HG03025 (cell line): ENCODE results near the gene DNAJA1.
"Not testable (repeated sequence)": the region's sequence is repeated elsewhere in the genome, so short reads cannot be mapped to it uniquely, and the experiment has no call there.

Source experiments
- ATAC-seq: cut with Tn5 transposase; IDR thresholded peaks from one replicate; pipeline ENCODE4 v1.9.1; 2021; ENCODE audit warnings: mild to moderate bottlenecking, moderate library complexity; ENCODE audit not compliant: unreplicated experiment, low FRiP score

Gene DNAJA1

DNA sequence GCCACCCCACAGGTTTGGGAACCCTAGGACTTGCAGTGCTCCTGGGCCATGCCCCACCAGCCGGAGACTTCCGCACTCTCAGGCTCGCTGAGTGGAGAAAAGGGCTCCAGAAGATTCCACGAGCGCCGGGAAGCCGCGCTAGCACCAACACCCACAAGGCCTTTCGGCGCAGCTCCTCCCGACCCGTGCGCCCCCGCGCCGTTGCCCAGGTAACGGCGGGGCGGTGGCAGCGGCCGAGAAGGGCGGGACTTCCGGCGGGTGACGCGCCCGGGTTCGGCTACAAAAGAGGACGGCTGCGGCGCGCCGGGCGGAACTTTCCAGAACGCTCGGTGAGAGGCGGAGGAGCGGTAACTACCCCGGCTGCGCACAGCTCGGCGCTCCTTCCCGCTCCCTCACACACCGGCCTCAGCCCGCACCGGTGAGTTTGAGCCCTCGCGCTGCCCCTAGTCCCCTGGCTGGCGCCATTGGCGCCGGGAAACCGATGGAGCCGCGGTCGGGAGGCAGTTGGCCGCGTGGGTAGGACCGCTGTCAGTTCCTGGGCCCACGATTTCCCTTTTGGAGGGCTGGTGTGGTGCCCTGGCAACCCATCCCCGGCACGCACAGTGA is at the start of gene DNAJA1:
Gene DNAJA1, plus strand, starts transcription at position 308 of the 606 bp plus-strand sequence. CDS start 1,212 bp downstream, outside the sequence.
- ATAC-seq: peak; percentile 95

DNA sequence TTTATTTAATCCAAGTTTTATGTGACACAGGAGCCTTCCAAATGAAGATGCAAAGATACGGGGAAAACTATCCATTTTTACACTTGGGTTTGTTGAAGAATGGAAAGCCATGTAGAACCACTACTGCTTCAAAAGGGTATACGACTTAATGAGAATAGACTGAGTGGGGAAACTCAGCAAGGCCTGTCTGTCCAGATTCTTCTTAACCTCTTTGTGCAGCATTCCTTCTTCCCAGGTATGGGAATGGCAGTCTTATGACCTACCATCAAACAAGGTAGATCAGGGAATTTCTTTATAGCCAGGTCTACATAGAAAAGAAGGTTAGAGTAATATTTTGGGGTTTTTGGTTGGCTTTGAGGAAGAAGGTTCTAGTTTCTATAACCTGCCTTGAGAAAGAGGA is 47.0 kb upstream of the DNAJA1 start:
- no peak for ATAC-seq

DNA sequence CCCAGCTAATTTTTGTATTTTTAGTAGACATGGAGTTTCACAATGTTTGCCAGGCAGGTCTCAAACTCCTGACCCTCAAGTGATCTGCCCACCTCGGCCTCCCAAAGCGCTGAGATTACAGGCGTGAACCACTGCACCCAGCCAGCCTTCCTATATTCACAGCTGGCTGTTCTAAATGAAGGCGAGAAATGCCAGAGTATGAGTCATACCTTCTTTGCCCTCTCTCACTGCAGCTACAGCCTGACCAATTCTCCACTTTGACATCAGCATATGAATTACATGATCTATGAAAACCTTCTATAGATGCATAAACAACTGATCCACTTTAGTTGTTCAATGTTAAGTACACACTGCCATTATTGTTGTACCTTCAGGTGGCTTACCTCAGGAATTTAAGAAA is 38.1 kb upstream of the DNAJA1 start:
- no peak for ATAC-seq

DNA sequence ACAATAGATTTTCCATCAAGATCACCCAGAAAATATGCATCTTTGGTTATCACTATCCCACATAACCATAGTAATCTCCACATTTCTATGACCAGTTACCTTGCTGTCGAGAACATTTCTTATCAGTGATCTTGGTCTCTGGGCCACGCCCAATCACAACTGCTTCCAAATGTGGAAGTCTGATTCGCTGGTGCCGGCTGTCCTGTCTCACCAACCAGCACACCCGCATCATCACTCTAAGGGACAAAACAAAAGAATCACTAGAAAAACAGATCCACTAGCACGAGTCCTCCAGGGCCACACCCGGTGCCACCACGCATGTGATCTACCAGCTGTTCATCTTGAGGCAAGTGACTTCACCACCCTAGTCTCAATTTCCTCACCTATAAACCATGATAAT is 35.4 kb upstream of the DNAJA1 start:
- no peak for ATAC-seq

DNA sequence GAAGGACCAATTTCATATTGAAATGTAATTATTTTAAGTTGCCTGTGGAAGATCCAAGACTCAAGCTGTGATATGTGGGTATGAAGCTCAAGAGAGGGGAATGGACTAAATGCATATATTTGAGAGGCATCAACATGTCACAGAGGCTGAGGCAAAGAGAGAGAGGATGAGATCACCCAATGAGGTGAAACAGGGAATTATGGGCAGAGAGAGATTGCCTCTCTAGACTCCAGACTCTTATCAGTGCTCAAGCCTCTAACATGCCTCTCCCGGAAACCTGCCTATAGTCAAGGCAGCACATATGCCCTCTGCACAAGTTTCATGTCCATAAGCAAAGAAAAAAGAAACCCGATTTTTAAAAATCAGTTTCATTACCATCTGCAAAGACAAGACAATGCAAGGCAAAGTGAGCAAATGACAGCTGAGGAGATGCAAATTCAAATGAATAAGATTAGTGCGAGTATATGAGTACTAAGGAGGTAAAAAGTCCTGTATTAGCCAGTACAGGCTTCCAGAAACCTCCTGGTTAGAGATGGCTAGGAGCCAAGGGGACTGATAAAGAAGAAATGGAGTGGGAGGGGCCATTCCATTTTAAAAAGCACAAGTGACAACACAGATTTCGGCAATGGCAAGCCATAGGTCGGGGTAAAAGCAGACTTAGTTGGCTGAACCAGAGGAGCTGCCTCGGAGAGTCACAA is 33.0 kb upstream of the DNAJA1 start:
- no peak for ATAC-seq

DNA sequence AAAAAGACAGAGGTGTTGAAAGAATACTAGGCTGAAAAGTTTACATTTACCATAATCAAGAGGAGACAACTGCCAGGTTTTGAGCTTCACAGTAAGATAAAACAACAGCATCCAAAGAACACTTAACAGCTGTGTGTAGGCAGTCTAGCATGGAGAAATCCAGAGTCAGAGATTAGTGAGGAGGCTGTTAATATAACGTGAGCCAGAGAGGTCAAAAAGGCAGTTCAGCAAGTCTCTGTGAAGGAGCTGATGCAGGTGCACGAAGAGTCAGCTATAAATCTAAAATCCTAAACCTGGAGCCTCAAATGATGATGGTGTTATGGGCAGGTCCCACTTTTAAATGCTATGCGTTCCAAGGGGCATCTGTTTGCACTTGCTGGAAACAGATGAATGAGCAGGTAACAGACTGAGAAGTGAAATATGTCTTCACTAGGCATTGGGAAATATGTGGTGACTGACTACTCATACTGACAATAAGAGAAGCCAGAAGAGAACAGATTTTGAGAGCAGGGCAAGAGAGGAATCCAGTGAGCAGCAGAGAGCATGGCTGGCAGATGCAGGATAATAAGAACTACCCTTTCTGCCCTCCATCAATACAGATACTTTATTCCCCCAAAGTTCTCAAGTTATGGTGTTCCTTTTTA is 32.4 kb upstream of the DNAJA1 start:
- no peak for ATAC-seq

DNA sequence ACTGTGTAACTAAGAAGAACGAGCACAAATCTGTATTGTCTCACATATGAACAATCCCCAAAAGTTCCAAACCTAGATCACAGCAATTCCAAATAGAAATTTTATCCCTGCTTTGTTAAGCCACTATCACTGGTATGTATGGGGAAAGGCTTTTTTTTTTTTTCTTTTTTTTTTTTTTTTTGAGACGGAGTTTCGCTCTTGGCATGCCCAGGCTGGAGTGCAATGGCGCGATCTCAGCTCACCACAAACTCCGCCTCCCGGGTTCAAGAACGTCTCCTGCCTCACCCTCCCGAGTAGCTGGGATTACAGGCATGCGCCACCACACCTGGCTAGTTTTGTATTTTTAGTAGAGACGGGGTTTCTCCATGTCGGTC is 24.4 kb upstream of the DNAJA1 start:
- ATAC-seq: not testable (repeated sequence)

DNA sequence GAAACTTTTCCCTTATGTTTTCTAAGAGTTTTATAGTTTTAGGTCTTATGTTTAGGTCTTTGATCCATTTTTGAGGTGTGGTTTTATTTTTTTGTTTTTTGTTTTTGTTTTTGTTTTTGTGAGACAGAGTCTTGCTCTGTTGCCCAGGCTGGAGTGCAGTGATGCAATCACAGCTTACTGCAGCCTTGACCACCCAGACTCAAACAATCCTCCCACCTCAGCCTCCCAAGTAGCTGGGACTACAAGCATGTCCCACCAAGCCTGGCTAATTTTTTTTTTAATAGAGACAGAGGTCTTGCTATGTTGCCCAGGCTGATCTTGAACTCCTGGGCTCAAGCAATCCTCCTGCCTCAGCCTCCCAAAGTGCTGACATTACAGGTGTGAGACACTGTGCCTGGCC is 19.7 kb upstream of the DNAJA1 start:
- not testable (repeated sequence) for ATAC-seq

DNA sequence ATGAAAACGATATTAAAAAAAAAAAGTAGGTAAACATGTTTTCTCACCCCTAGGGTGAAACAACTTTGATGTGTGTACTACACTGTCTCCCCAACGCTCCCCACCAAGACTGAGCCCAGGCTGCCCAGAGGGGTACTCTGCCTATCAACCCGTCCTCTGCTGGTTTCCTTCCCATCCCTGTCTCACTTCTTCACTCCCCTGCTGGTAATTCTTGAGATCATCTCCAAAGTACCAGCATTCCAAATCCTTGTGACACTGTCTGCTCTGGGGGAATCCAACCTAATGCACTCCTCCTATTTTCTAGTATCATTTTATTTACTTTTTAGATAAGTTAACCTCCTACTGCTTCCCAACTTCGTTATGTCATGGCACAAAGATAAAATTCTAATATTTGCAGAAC is 17.3 kb upstream of the DNAJA1 start:
- ATAC-seq: no peak

DNA sequence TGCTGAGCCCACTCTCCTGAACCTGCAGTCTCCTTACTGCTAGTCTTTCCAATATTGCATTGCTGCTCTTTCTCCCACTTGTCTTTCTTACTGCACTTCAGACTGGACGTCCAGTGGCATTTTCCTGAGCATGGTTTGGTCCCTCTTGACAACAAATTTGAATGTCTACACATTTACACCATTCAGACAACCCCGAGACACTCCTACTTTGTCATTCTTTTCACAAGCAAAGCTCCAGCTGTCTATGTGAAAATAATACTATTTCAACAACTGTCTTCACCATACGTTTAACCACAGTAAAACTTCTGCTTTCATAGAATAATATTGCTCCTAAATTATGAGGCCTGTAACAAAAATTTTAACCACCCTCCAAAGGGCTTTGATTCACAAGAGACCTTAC is 13.2 kb upstream of the DNAJA1 start:
- no peak for ATAC-seq

DNA sequence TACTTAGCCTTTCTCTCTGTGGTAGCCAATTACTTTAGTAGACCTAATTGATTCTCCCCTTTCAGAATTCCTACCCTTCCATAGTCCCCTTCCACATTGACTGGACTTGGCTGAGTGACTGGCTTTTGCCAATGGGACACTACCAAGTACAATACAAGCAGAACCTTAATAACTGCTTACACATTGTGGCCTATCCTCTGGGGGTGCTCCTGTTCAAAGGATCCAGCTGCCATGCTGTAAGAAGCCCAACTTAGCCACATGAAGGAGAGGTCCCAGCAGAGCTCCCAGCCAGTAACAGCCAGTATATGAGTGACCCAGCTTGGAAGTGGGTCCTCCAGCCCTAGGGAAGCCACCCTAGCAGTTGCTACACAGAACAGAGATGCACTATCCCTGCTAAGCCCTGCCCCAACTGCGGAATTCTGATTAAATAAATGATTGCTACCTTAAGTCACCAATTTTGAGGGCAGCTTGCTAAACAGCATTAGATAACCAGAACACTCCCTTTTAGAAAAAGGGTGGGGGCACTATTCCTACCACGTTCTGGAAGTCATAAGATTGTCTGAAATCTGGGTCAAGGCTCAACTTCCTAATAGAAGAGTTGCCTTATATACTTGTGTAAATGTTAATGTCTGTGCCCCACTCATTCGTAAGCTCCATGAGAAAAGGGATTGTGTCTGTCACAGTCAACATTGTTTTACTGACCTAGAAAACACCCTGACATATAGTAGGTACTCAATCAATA is 12.6 kb upstream of the DNAJA1 start:
- no peak for ATAC-seq

DNA sequence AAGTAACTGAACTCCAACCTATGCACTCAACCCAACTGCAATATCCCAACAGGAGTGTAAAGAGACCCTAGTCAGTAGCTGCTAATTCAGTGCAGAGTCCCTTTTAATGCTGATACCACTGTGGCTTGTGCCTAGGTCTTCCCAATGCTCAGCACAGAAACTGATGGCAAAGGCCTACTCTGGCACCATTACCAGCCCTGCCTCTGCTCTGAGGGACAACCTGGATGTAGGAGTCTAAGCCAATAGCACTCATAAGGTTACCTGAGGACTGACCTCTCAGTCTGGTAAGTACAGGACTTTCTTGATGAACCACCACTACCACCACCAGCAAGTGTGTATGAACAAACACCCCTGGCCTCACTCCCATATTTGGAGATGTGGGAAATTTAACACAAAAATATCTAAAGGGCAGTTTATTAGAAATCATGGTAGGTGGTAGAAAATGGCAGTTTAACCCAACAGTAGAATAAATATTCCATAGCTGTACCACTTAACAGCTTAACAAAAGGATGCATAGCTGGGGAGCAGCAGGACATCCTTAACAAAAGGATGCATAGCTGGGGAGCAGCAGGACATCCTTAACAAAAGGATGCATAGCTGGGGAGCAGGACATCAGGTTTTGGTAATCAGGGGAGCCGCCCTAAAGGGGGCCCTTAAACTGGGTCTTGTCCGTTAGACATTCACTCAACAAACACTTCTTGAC is 11.0 kb upstream of the DNAJA1 start:
- no peak for ATAC-seq

DNA sequence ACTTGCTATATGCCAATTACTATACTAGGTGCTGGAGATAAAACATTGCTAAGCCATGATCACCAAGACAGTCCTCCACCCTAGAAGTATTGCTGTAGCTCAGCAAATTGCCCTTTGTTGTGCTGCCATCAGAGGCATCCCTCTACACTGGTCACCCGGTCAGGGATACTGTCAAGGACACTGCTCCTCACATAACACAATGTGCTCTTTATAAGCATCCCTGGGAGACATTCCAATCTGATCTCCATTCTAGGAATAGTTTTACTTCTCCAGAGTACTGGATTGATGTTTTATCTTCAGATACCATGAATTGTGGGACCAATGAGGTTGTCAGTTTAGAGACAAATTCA is 10.4 kb upstream of the DNAJA1 start:
- ATAC-seq: no peak

DNA sequence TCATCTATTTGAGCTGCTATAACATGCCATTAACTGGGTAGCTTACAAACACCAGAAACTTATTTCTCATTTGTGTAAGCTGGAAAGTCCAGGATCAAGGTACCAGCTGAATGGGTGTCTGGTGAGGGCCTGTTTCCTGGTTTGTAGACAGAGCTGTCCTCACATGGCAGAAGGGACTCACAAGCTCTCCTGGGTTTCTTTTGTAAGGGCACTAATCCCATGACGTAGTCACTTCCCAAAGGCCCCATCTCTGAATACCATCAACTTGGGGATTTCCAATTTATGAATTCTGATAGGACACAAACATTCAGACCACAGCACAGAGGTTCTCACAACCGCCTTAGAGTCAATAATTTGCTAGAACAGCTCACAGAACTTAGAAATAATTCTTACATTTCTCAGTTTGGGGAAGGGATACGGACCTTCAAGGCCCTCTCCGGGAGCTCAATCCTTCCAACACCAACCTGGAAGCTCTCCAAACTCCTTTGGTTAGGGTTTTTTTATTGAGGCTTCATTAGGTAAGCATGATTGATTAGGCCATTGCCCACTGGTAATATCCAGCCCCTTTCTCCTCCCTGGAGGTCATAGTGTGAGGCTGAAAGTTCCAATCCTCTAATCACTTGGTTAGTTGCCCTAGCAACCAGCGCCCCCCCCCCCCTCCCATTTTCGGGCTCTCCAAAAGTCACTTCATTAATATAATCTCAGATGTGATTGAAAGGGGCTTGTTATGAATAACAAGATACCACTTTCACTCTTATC is 7.6 kb upstream of the DNAJA1 start:
- no peak for ATAC-seq

DNA sequence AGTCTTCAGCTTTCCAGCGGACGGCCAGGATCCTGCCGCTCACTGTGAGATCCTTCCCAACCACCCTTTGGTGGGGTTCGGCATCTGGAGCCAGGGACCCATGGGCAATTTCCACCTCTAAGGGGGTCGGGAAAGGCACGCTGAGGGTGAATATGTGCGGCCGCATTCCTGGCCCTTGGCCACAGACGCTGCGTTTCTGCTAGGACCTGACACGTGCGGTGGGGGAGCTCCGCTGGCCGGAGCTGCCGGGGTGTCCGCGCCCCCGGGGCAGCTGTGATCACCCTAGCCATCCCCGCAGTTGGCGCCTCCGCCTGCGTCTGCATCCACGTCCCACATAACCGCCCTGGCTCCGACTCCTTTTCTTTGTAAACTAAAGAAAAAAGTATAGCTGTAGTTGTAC is 5.3 kb upstream of the DNAJA1 start:
- no peak for ATAC-seq

DNA sequence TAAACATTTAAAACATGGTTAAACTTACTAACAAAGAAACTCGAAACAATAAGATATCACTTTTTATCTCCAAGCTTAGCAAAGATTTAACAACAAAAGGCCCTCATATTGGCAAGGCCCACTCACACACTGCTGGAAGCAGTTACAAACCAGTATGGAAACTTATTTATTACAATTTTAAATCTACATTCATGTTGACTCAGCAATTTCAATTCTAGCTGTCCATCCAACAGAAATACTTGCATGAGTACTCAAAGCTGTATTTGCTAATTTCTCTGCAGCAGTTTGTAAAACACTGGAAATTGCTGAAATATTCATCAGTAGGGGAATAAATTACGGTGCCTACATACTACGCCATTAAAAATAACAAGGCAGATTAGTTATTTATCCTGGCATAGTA is 2.8 kb upstream of the DNAJA1 start:
- no peak for ATAC-seq

DNA sequence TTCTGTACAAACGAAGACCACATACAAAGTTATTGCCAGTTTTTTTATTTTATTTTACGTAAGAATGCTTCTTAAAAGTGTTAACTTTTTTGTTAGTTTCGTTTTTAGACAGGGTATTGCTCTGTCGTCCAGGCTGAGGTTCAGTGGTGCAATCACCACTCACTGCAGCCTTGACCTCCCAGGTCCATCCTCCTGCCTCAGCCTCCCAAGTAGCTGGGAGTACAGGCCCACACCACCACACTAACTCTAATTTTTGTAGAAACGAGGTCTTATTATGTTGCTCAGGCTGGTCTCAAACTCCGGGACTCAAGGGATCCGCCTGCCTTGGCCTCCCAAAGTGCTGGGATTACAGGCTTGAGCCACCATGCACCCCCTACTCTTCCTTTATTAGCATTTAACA is 2.3 kb upstream of the DNAJA1 start:
- ATAC-seq: no peak

DNA sequence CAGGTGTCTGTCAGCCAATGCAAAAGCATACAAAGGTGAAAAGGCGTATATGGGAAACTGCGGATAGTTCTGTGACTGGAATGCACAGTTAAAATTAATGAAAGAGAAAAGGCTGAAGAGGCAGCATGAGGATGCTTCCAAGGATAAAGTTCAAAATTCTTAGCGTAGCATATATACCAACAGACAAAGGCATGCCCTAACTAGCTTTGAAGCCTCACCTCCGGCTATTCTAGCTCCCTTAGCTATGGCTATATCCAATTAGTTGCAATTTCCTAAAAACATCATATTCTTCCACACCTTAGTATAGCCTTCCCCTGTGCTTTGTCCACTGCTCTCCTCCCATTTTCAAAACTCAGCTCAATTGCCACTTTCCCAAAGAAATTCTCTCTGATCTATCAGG is 1.4 kb upstream of the DNAJA1 start:
- no peak for ATAC-seq

DNA sequence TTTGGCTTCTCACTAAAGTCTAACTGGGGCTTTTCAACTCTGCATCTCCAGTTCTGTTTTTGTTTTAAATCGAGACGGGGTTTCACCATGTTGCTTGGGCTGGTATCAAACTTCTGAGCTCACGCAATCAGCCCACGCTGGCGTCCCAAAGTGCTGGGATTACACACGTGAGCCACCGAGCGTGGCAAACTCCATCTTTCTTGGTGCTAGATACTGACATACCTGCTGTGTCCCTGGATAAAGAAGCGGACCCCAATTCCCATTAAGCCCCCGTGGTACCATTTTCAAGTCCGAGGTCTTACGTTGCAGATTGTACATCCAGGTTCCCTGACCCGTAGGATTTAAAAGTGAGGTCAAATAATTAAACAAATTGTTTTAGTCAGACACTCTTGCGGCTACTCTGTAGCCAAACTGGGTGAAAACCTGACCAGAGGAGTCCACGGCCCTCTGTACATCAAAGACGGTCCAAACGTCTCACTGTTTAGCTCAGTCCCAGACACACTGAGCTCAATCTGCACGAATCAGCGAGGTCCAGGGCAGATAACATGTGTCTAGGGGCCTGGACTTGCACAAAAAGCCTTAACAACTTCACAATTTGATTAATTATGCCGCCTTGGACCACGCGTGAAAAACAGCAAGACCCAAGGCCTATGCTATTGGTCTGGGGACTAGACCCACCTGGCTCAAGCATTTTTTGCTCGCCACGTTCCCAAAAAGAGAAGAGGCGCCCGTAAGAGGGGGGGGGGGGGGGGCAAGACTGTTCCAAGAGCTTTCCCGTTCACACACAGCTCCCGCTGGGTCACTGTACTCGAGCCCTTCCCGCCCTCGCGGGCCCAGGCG is 727 bp upstream of the DNAJA1 start:
- no peak for ATAC-seq
